Kasumi-1 (cell line): ENCODE data around the gene HOXC11.

Source experiments
- DNase-seq, 2 experiments: peaks; one replicate each; lab custom pipeline; 2025; lab: John Stamatoyannopoulos, UW

HOXC11 gene

GRCh38 chr12:53973236-53974042, 513 bp downstream of the HOXC11 start:
- no peak for DNase-seq

- no peak for DNase-seq
Measured at GRCh38 chr12:53974084-53975063, 1.4 kb downstream of the HOXC11 start, which contains the start of gene HOTAIR. Gene HOTAIR, minus strand, starts transcription at chr12:53974954.

GRCh38 chr12:53975064-53975471, 2.1 kb downstream of the HOXC11 start:
- no peak for DNase-seq

DNA sequence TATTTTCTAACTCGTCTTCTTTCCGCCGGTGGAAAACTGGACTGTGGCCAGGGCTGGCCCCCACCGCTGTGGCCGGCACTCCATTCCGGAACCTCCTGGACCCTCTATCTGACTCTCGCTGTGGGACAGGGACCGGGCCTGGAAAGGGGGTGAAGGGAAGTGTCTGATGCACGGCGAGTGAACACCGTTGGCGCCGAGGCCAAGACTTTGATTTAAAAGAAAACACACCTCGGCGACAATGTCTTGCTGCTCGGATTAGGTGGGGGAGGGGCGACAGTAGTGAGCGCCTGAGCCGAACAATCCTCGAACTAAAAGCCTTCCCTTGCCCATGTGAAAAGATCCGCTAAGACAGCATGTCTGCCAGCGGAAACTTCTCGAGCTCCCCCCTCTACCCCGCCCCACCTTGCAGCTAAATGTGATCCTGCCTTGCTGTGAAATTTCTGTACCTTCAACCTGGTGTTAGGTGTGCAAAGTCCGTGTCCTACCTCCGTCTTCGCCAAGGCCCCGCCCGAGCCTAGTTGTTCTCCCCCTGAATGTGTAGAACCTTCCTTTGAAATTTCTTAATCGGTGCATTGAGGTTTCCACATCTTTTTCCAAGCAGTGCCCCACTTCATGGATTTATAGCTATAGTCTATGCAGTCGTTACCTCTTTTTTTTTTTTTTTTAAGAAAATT, 2.7 kb downstream of the HOXC11 start:
- DNase-seq: no peak

DNA sequence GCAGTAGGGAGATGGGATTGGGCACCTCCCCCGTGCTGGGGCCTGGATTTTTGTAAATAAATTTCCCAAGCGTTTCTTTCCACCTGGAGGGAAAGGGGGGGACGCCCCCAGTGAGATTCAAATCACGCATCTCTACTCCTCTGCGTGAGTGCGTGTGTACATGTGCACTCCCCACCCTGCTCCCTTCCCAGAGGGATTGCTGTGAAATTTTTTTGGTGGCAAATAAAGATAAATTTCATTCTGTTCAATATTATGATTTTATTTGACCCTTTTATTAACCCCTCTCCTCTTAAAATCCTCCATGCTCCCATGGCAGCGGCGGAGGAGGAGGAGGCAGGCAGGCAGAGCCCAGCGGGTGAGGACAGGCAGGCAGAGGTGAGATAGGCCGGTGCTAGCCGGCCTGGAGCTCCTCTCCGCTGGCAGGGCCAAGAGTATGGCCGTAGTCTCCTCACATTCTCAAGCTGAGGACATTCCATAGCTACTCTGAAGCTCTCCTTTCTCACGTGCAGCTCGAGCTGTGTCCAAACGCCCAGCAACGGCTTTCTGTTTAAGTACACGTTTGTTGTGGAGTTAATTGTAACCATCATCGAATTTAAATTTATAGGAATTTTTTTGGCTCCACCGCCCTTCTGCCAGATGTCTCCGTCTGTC, 3.4 kb downstream of the HOXC11 start:
- no peak for DNase-seq

- no peak for DNase-seq
Measured at GRCh38 chr12:53976823-53977595, 4.1 kb downstream of the HOXC11 start.

- no peak for DNase-seq
Measured at GRCh38 chr12:53977596-53978445, 4.9 kb downstream of the HOXC11 start.

- no peak for DNase-seq
Measured at GRCh38 chr12:53978477-53979356, 5.8 kb downstream of the HOXC11 start.

- no peak for DNase-seq
Measured at GRCh38 chr12:53980104-53980801, 7.3 kb downstream of the HOXC11 start.

DNA sequence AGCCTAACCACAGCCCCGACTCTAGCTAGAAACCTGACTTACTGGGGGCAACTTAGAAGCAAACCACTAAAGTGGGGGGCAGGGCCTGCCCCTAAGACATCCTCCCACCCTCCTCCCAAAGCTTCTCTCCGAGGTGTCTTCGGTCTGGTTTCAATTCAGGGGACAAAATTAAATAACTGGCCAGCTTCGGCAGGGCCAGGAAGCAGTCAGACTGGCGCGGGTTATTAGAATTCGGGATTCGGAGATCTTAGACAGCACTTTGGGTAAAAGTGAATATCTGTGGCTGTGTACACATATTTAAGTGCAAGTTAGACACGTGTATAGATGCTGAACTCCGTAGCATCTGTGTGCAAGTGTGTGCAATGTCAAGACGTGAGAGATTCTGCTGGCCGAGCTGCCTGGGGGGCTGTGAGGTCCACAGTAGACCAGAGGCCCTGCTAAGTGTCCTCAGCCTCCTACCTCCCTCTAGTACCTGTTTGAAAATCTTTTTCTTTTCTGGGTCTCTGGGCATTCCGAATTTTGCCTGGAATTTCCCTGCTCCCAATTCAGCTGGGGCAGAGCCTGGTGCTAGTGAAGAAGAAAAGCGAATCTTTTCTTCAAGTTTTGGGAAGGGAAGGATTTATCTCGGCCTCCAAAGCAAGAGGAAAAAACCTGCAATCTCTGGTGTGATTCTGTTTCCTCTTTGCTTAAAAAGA, 8.0 kb downstream of the HOXC11 start:
- DNase-seq: no peak

DNA sequence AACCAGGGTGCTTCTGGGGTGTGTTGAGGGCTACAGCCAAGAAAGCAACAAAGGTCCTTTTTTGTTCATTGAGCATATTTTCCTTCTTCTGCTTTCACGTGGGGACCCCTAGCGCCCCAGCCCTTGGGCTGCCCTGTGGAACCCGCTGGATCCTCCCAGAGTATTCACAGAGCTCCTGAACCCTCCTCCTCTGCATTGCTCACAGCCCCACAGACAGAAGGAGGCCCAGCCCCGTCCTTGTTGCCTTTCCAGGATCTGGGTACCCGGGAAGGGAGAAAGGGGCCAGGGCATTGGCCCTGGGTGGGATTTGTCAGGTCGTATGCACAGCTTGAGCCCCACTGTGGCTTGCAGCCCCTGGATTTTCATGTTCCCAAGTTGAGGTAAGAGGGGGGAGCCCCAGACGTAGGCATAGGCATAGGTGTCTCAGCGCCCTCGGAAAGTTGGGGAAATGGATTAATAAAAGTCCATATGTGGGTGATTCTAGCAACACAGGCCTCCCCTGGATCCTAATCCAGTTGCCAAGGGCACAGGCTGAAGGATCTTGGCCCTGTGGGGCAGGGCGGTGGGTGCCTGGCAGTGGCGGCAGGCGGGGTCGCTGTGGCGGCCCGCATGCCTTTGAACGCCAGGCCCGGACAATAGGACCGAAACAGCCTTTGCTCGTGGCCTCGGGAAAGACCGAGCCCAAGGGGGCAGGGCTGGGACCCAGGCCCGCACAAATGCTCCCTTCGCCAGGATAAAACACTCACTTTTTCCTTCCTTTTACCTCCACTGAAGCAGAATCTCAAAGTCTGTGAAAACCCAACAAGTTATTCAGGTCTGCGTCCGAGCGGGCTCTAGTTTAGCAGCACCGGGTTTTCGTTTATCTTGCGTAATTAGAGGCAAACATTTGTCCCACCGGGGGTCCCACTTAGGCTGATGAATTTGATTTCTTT, 9.0 kb downstream of the HOXC11 start:
- DNase-seq: no peak

DNA sequence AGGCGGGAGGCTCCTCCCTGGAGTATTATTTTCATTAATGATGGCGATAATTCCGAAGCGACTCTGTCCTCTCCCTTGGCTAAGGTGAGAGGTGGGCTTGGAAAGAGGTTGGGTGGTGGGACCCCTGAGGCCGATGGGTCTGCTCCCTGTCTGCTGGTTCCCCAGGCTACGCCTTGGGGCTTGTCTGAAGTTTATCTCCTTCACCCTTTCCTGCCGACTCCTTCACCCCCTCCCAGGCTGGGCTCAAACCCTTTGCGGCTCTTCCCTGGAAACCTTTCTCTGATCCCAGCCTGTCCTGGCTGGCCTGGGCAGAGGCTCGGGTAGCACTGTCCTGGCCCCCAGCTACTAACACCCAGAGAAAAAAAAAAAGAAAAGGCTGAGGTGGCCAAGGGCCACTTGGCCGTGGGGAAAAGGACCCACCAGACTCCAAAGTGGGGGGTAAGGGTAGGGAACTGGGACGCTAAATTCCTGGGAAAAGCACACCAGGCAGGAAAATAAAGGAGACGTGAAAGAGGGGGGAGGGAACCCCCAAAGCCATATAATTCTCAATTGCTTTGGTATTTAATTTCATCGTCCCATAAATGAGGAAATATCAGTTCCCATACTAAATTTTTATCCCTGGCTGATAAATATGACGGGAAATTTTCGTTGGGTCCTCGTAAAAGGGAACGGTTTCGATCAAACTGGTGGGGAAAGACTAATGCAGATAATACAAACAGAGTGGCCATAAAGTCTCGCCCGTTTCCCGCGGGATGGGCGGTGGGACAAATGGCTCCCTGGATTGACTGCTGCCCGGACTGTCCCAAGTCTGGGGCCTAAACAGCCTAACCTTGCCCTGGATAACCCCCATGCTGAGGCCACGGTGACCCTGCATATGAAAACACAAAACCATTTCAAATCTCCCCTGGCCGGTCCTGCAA, 10.0 kb downstream of the HOXC11 start:
- DNase-seq: no peak

- no peak for DNase-seq
Measured at GRCh38 chr12:53983568-53983949, 10.6 kb downstream of the HOXC11 start.

DNA sequence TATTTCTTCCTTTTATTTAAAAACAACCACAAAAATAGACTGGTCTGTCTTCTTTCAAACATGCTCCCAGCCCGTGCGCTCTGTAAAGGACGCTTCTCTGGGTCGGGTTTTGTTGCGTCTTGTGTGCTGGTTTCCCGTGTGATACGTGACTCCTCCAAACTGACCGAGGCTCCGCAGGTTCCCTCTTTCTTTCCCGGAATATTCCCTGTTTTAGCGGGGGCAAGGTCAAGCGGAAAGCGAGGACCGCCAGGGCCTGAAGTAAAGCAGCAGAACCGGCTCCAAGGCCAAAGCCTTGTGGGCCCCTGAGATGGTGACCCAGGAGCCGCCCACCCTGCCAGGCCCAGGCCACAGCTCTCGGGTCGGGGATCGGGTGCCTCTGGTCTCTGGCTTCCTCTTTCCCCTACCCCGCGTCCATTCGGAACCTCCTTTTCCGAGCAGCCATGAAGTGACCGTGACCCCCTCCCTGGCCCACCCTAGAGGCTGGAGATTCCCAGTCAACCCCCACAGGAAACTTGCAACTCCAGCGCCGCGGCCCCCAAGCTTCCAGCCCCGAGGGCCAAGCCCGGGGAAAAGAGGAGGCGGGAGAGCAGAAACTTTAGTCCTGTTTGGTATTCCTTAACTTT, 11.1 kb downstream of the HOXC11 start:
- no peak for DNase-seq
